Fibroblast of skin of left quadriceps (primary cell): ENCODE measurements around the gene CHD3.
A peak's percentile ranks its signal among the peaks of the same experiment; 100 is the strongest.

Experiments
- DNase-seq, 2 experiments: peaks; one replicate each; pipeline ENCODE4 v3.0.0-alpha.2; 2013; ENCODE audit warnings: low read depth in 2 of 2

CHD3 gene

GRCh38 chr17:7864995-7865650 lies 23.5 kb upstream of the CHD3 start:
- no peak for DNase-seq

- DNase-seq = no peak
Observed at GRCh38 chr17:7867881-7868329, 20.7 kb upstream of the CHD3 start.

GRCh38 chr17:7873051-7873450 lies 15.5 kb upstream of the CHD3 start:
- no peak for DNase-seq

DNA sequence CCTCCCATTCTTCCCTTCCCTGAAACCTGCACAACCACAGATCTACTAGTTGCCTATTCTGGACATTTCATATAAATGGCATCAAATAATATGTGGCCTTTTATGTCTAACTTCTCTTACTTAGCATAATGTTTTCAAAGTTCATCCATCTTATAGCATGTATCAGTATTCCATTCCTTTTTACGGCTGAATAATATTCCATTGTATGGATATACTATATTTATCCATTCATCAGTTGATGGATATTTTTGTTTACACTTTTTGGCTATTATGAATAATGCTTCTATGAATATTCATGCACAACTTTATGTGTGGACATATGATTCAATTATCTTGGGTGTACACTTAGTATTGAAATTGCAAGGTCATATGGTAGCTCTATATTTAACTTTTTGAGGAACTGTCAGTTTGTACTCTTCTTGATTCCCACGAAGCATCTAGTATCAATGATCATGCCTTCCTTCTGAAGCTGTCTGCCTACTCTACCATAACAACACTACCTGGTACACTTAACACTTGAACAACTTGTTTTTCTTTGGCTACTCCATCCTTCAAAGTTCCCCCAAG lies 12.7 kb upstream of the CHD3 start:
- no peak for DNase-seq

DNA sequence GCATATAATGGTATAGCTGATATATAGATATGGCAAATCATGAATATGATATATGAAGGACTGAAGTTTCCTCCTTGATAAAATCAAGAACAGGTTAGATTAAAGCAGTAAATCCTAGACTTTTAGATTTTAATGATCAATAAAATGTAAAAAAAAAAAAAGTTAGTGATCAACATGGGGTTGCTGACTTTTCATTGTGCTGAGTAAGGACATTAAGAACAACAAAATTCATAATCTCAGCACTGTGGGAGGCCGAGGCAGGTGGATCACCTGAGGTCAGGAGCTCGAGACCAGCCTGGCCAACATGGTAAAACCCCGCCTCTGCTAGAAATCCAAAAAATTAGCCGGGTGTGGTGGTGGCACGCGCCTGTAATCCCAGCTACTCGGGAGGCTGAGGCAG lies 10.4 kb upstream of the CHD3 start:
- DNase-seq = no peak

GRCh38 chr17:7880076-7880868 lies 8.3 kb upstream of the CHD3 start:
- no peak for DNase-seq

- no peak for DNase-seq
Observed at GRCh38 chr17:7881276-7882054, 7.1 kb upstream of the CHD3 start.

DNA sequence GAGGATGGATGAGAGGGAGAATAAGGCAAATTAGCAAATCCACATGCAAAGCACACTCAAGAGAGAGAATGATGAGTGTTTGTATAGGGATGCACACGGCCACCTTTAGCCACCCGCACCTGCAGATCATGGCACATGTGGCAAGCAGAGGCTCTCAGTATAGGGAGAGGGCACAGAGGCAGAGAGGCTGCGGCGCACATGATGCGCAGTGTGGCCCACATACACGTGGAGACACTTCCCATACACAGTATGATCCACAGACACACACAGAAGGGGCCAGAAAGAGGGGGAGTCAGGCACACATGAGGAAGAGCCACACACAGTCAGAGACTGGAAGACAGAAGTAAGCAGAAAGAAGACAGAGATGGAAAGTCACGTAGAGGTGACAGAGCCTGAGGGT lies 6.5 kb upstream of the CHD3 start:
- no peak for DNase-seq

GRCh38 chr17:7882629-7883028 lies 6.0 kb upstream of the CHD3 start:
- DNase-seq = no peak

GRCh38 chr17:7883781-7884386 lies 4.7 kb upstream of the CHD3 start:
- DNase-seq = peak in 1 of 2 experiments; percentile 33

- DNase-seq = no peak
Observed at GRCh38 chr17:7884581-7885366, 3.8 kb upstream of the CHD3 start.

GRCh38 chr17:7885367-7886226 lies 3.0 kb upstream of the CHD3 start:
- DNase-seq = no peak

- no peak for DNase-seq
Observed at GRCh38 chr17:7886227-7887037, 2.2 kb upstream of the CHD3 start.

- peak in 1 of 2 experiments; percentile 99 for DNase-seq
Observed at GRCh38 chr17:7887038-7887481, 1.5 kb upstream of the CHD3 start.

GRCh38 chr17:7887482-7888183 lies 956 bp upstream of the CHD3 start:
- DNase-seq = peak in 1 of 2 experiments; percentile 99

DNA sequence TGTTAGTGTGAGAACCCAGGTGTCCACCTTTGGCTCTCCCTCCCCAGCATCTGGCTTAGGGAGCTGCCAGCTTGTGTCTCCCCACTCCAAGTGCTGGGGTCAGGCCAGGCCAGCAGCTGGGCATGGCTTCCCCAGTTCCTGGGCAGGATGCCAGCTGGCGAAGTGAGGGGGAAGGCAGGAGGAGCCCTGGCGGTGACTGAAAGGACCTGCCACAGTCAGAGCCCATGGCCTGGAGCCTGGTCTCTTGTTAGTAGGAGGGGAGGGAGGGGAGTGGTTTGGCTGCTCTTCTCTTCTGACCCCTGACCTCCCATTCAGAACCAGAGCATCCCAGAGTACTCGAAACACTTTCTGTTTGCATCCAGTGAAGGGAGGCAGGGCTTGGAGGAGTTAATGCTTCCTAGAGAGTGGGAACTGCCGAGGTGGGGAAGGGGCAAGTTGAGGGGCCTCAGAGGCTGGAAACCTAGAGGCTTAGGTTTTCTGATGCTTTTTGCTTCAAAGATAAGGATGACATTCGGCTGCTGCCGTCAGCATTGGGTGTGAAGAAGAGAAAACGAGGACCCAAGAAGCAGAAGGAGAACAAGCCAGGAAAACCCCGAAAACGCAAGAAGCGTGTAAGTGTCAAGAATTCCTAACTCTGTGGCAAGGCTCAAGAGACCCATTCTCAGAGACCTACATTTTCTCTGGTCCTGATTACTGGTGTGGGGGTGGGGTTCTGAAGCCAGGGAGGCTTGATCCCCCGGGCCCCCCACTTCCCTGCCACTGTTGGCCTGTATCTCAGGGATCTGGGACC lies 772 bp downstream of the CHD3 start:
- DNase-seq = peak; percentile 48 to 61

DNA sequence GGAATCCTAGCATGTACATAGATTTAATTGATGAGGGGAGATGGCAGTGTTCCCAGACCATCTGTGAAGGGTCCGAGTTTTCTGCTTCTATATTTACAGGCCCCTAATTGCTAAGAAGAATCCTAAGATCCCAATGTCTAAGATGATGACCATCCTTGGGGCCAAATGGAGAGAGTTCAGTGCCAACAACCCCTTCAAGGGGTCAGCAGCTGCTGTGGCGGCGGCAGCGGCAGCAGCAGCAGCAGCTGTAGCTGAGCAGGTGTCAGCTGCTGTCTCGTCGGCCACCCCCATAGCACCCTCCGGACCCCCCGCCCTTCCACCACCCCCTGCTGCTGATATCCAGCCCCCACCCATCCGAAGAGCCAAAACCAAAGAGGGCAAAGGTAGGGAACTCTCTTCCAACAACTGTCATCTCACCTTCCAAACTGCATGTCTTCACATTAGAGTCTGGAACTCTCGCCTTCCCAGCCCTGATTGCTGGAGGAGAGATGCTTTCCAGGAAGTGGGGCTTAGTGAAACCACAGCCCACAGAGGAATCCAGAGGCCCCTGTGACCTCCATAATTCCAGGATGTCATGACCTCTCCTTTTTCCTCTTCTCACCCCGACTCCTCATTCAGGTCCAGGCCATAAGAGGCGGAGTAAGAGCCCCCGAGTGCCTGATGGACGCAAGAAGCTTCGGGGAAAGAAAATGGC lies 4.7 kb downstream of the CHD3 start:
- no peak for DNase-seq
